ENCODE results near the gene ADAM10. TPM values are rescaled to one million over a fixed set of nuclear protein-coding genes. Genes with fewer than 3 reads are reported as not detected.

Gene ADAM10
- total RNA-seq, 1 experiment from 2014 or later: 143 TPM

Other genes with a start within 250 kb of the ADAM10 start
- 11.7 and 13.4 TPM in 2 replicates for gene MINDY2, start 21.6 kb upstream of the ADAM10 start, total RNA-seq (2014; rRNA removed)
- gene SLTM, start 184.0 kb upstream of the ADAM10 start, total RNA-seq (2014; rRNA removed): 52.6 and 71.2 TPM in 2 replicates
- gene RNF111, start 238.0 kb upstream of the ADAM10 start, total RNA-seq (2014; rRNA removed): 14.0 and 22.4 TPM in 2 replicates

Data from LHCN-M2 (cell line).